GM12878 (cell line): Measurements from ENCODE around the gene GPC6. TPM values are rescaled to one million over a fixed set of nuclear protein-coding genes. Genes with fewer than 3 reads are reported as not detected.

Experiments used
- ATAC-seq: fragments of 200-7000 bp; cut with Tn5 transposase; 3 replicates; pipeline ENCODE4 v1.9.1; 2020; ENCODE audit warnings: mild to moderate bottlenecking, moderate library complexity
- BruUV-seq: library from RNA; stranded (reverse); fragments of 400-500 nt; replicated peaks from 2 replicates; lab custom pipeline; 2021; lab: Mats Ljungman, UMichigan
- CTCF ChIA-PET: fragments of 300-600 bp; sonication (Branson Sonifier 250); formaldehyde crosslinking; extraction: SDS; loops from one replicate; lab custom pipeline; 2021; ENCODE audit warnings: inconsistent platforms; lab: Yijun Ruan, JAX
- POLR2A ChIA-PET: fragments of 350-600 bp; formaldehyde crosslinking; extraction: SDS; loops from one replicate; lab custom pipeline; 2021; ENCODE audit warnings: inconsistent platforms; lab: Charles Lee
- RAD21 ChIA-PET: fragments of 300-600 bp; sonication (Branson Sonifier 250); formaldehyde crosslinking; loops from one replicate; lab custom pipeline; 2023; ENCODE audit warnings: antibody characterized with exemption; ENCODE audit not compliant: unreplicated experiment; lab: Charles Lee
- SMC1A ChIA-PET: fragments of 300-600 bp; sonication (Branson Sonifier 250); formaldehyde crosslinking; loops from one replicate; lab custom pipeline; 2023; ENCODE audit not compliant: unreplicated experiment, uncharacterized antibody; lab: Charles Lee
- DNase-seq: peaks from one replicate; pipeline ENCODE4 v3.0.0-alpha.2; 2011; ENCODE audit warnings: low read depth, low spot score
- FAIRE-seq: peaks from 3 replicates; lab custom pipeline; 2011; peaks lifted over from hg19 to GRCh38; lab: Jason Lieb, UNC
- H2AFZ ChIP-seq: 2 replicates; pipeline ENCODE4 v1.6.0; 2011; ENCODE audit warnings: low read depth, low read length, control low read depth; ENCODE audit not compliant: control insufficient read depth
- H3K27ac ChIP-seq: 2 replicates; pipeline ENCODE4 v1.5.1; 2011; ENCODE audit warnings: control low read depth; ENCODE audit not compliant: control insufficient read depth, insufficient read depth
- H3K27me3 ChIP-seq, 2 experiments: replicated peaks in 1 of 2; 2 replicates each; pipeline versions ENCODE4 v1.6.0 to v1.6.1; 2011; ENCODE audit warnings: low read length in 1 of 2; ENCODE audit not compliant: control insufficient read depth in 2 of 2, insufficient read depth in 2 of 2
- H3K36me3 ChIP-seq, 2 experiments: 2 replicates each; pipeline ENCODE4 v1.5.1; 2011; ENCODE audit warnings: low read length in 1 of 2; ENCODE audit not compliant: control insufficient read depth in 2 of 2, insufficient read depth in 2 of 2
- H3K4me1 ChIP-seq: 2 replicates; pipeline ENCODE4 v1.6.1; 2011; ENCODE audit warnings: mild to moderate bottlenecking, low read length, moderate library complexity, mixed read lengths; ENCODE audit not compliant: control insufficient read depth, insufficient read depth
- H3K4me2 ChIP-seq: 2 replicates; pipeline ENCODE4 v1.6.0; 2011; ENCODE audit warnings: control low read depth; ENCODE audit not compliant: control insufficient read depth, insufficient read depth
- H3K4me3 ChIP-seq: fragments of 200-600 bp; sonication (generic); 2 replicates; pipeline ENCODE4 v1.5.1; 2016
- H3K79me2 ChIP-seq: 2 replicates; pipeline ENCODE4 v1.6.0; 2011; ENCODE audit warnings: low read length; ENCODE audit not compliant: control insufficient read depth, insufficient read depth
- H3K9ac ChIP-seq: 2 replicates; pipeline ENCODE4 v1.8.0; 2011; ENCODE audit warnings: low read length, control low read depth, mixed read lengths; ENCODE audit not compliant: control insufficient read depth, insufficient read depth
- H3K9me3 ChIP-seq: replicated peaks from 3 replicates; pipeline ENCODE4 v1.5.1; 2011; ENCODE audit warnings: mild to moderate bottlenecking, low read length; ENCODE audit not compliant: control insufficient read depth, insufficient read depth
- H4K20me1 ChIP-seq: 2 replicates; pipeline ENCODE4 v1.6.0; 2011; ENCODE audit not compliant: control insufficient read depth, insufficient read depth
- CREM ChIP-seq: IDR thresholded peaks from 2 replicates; pipeline ENCODE4 v1.6.1; 2014; ENCODE audit warnings: antibody characterized with exemption, low read depth
- GATAD2B ChIP-seq: fragments of 450-650 bp; conservative IDR thresholded peaks from 2 replicates; pipeline ENCODE4 v1.6.1; 2017; ENCODE audit warnings: low read depth, mild to moderate bottlenecking, moderate library complexity
- HDAC2 ChIP-seq: fragments of 200-600 bp; sonication (generic); IDR thresholded peaks from 2 replicates; pipeline ENCODE4 v1.6.1; 2017
- JUND ChIP-seq: IDR thresholded peaks from 2 replicates; pipeline ENCODE4 v1.6.1; 2012; ENCODE audit warnings: low read depth, mild to moderate bottlenecking, low read length, improper control_type of control experiment, moderate library complexity
- MXI1 ChIP-seq: fragments of 150-350 bp; IDR thresholded peaks from 2 replicates; pipeline ENCODE4 v1.6.1; 2011; ENCODE audit warnings: low read depth, mild to moderate bottlenecking, inconsistent platforms, low read length, improper control_type of control experiment
- MYC ChIP-seq: IDR thresholded peaks from 2 replicates; pipeline ENCODE4 v1.6.1; 2011; ENCODE audit warnings: mild to moderate bottlenecking, low read length, moderate library complexity, inconsistent platforms; ENCODE audit not compliant: insufficient read depth, insufficient replicate concordance, insufficient read length, severe bottlenecking
- NFIC ChIP-seq: IDR thresholded peaks from 2 replicates; pipeline ENCODE4 v1.6.1; 2012; ENCODE audit warnings: low read depth, mild to moderate bottlenecking, inconsistent platforms, low read length, moderate library complexity
- RELA ChIP-seq: fragments of 450-650 bp; IDR thresholded peaks from 2 replicates; pipeline ENCODE4 v1.8.0; 2014; ENCODE audit warnings: borderline replicate concordance; ENCODE audit not compliant: partially characterized antibody
- SMAD5 ChIP-seq: IDR thresholded peaks from 2 replicates; pipeline ENCODE4 v1.6.1; 2016; ENCODE audit warnings: antibody characterized with exemption, low read depth
- TARDBP ChIP-seq: IDR thresholded peaks from 2 replicates; pipeline ENCODE4 v1.6.1; 2016; ENCODE audit warnings: borderline replicate concordance
- TCF12 ChIP-seq: IDR thresholded peaks from 2 replicates; pipeline ENCODE4 v1.6.1; 2011; ENCODE audit warnings: low read depth, mild to moderate bottlenecking, low read length
- ZBTB4 ChIP-seq: fragments of 450-650 bp; formaldehyde crosslinking; IDR thresholded peaks from 2 replicates; pipeline ENCODE4 v1.4.0; 2022; ENCODE audit warnings: mild to moderate bottlenecking, moderate library complexity
- ZNF687 ChIP-seq: fragments of 450-650 bp; IDR thresholded peaks from 2 replicates; pipeline ENCODE4 v1.6.1; 2017; ENCODE audit warnings: mild to moderate bottlenecking, moderate library complexity
- WGBS: methylation state at CpG from one replicate; pipeline ENCODE4 v1.1.6; 2016; ENCODE audit warnings: low lambda C conversion rate; ENCODE audit not compliant: insufficient replicate concordance, insufficient coverage; ENCODE audit errors: missing lambda C conversion rate; 5-methylcytosine and 5-hydroxymethylcytosine counted together
- in situ Hi-C: fragments of 300-500 bp; cut with MboI; formaldehyde crosslinking; loops from 9 replicates; pipeline ENCODE4 v1.14.3; 2018; ENCODE audit warnings: mixed read lengths
- intact Hi-C: fragments of 100-400 bp; cut with micrococcal nuclease; formaldehyde crosslinking; loops from one replicate; pipeline ENCODE4 v1.14.2; 2022; ENCODE audit not compliant: unreplicated experiment
- polyA plus RNA-seq, 11 experiments: library from polyadenylated mRNA; depleted of rRNA in 4 of 11; unstranded in 6 of 11; stranded (reverse) in 5 of 11; fragments of >200 nt; fragmentation: Nextera tagmentation in 4 of 11; fragmentation: Illumina TruSeq in 1 of 11; extraction: Ambion mirVana in 4 of 11; extraction: Trizol in 1 of 11; gene quantifications; 1 replicate in 1 of 11; 2 replicates in 10 of 11; pipeline versions ENCODE4 v1.2.1 to v1.2.3, GENCODE V29; 2011 to 2016; ENCODE audit warnings: inconsistent platforms in 2 of 11, missing spikeins in 2 of 11, low read depth in 1 of 11
- total RNA-seq, 4 experiments: library from RNA; depleted of rRNA in 3 of 4; stranded (reverse); fragments of >200 nt in 3 of 4; fragmentation: Illumina TruSeq in 1 of 4; extraction: Trizol in 1 of 4; gene quantifications; 2 replicates each; pipeline versions ENCODE4 v1.2.1 to v1.2.3, GENCODE V29; 2013 to 2021
- TF ChIP-seq, protein P1 (sequence below): IDR thresholded peaks from 2 replicates; pipeline ENCODE4 v1.6.1; 2011; ENCODE audit warnings: low read depth, low read length, improper control_type of control experiment, borderline replicate concordance

Gene GPC6
- total and polyA plus RNA-seq, 10 of the 15 experiments (the other 5 are each of a cell fraction or from before 2014, with no cell fraction given) = 0.03 to 0.04 (median 0.03) TPM; not detected in 7

GRCh38 chr13:93224535-93224934 is 2.1 kb upstream of the GPC6 start (continued):
- no peak for TF ChIP-seq ZBTB4
- TF ChIP-seq MYC = no peak
- no peak for TF ChIP-seq CREM
- no peak for TF ChIP-seq NFIC
- TF ChIP-seq GATAD2B = no peak
- no peak for TF ChIP-seq TARDBP

DNA sequence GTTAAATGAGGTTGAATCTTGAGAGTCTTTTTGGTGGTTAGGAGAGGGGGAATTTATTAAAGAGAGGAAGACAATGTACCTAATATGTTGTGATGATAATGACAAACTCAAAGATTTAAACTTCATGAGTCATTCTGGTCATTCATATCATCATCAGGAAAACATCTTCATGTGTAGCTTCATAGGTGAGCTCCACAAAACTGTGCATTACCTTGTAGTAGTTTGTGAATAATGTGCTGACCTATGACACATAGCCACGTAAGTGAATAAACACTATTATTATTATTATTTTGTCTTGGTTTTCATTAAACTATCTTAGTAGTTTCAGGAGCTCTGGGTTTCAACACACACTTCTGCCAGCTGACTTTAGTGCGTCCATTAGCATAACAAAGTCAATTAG is 997 bp upstream of the GPC6 start:
- H3K27ac ChIP-seq = no peak overlapping the region
- no peaks in the 10 kb centered on the region for H3K36me3 ChIP-seq
- DNase-seq (no peak), FAIRE-seq (no peak), ATAC-seq (no peak)
- H3K27me3 ChIP-seq = no peaks in the 10 kb centered on the region
- no TSS peak for BruUV-seq
- ChIA-PET POLR2A (no interaction called here), RAD21 (no interaction called here), SMC1A (no interaction called here), CTCF (interaction anchor here (0.9 kb wide), 1 partner anchor 1038 kb away, joined by 3 read pairs; no protein-coding TSS in a partner anchor)
- no peak overlapping the region for H3K4me2 ChIP-seq
- no peaks in the 10 kb centered on the region for H4K20me1 ChIP-seq
- in situ Hi-C loops = no loop called here
- WGBS = 23% methylated on average over 2 of the region's 2 CpGs
- no peaks in the 10 kb centered on the region for H3K79me2 ChIP-seq
- no peak overlapping the region for H3K4me3 ChIP-seq
- H3K9ac ChIP-seq = no peak overlapping the region
- H2AFZ ChIP-seq = no peak overlapping the region
- no peak for TF ChIP-seq SMAD5
- no peak for TF ChIP-seq MXI1
- no peak for TF ChIP-seq JUND
- TF ChIP-seq ZNF687 = no peak
- TF ChIP-seq RELA = no peak
- TF ChIP-seq, protein P1, sequence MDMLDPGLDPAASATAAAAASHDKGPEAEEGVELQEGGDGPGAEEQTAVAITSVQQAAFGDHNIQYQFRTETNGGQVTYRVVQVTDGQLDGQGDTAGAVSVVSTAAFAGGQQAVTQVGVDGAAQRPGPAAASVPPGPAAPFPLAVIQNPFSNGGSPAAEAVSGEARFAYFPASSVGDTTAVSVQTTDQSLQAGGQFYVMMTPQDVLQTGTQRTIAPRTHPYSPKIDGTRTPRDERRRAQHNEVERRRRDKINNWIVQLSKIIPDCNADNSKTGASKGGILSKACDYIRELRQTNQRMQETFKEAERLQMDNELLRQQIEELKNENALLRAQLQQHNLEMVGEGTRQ = no peak
- no peak for TF ChIP-seq HDAC2
- no peak for TF ChIP-seq TCF12
- no peaks in the 10 kb centered on the region; the same call in 2 of the 3 replicates for H3K9me3 ChIP-seq
- no peaks in the 10 kb centered on the region for H3K4me1 ChIP-seq
- intact Hi-C loops = no loop called here
